ENCODE results near the gene CTNNBIP1. TPM values are rescaled to one million over a fixed set of nuclear protein-coding genes. Genes with fewer than 3 reads are reported as not detected.

Gene CTNNBIP1
- total RNA-seq, 1 experiment from 2014 or later = 31.3 TPM

DNA sequence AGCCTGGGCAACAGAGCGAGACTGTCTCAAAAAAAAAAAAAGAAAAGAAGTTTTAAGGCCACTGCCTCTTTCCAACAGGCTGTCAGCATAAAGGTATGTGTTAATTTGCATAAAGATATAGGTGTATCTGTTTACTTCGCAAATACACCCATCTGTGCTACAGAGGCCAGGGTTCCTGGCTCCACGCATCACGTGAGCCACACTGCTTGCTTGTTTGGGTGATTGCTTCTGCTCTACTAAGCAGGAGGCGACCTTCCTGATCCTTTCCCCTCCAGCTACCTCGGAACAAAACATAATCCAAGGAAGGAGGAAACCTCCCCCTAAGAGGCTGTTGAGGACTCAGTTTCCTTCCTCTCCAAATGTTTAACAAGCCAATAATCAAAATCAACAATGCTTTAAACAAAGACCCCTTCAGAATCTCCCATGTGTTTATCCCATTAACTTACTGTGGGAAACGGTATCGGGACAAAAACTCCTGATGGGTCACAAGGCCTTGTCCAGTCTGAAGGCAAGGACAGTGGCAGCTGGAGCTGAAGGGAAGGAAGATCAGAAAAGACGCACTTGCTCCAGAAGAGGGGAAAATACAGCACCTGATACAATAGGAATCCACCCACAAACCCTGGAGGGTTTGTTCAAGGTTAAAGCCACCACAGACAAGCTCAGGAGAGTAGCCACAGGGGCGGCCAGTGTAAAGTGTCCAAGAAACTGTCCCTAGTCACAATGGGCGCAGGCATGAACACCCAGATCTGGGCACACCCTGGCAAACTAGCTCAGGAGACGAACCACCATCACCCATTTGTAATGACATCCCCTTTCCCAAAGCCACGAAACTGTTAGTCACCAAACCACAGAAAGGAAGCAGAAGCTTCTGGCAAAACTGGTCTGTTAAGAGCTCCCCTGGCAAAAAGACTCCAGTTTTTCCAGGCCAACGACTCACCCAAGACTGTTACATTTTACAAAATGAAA is 17.2 kb downstream of the CTNNBIP1 start:
- Histone ChIP-seq H3K27ac (ENCODE audit: low read depth, low read length) (peak overlapping the region; percentile 79), H3K9ac (ENCODE audit: low read length) (peak overlapping the region; percentile 54), H3K9me2 (ENCODE audit: insufficient read depth) (no peaks in the 10 kb centered on the region), H3K4me2 (ENCODE audit: low read length) (peak overlapping the region; percentile 81), H3K9me3 (ENCODE audit: control insufficient read depth in 1 of 2, insufficient read depth in 1 of 2, low read depth in 1 of 2, low read length in 2 of 2) (no peaks in the 10 kb centered on the region), H3K36me3 (ENCODE audit: control insufficient read depth in 1 of 2, insufficient read depth in 2 of 2, low read length in 2 of 2) (no peaks in the 10 kb centered on the region), H3K4me3 (replicated peaks in 1 of 2; ENCODE audit: low read depth in 1 of 2, low read length in 2 of 2) (peak overlapping the region; percentile 11 to 48; a peak in 3 of 4 replicates), H3K79me2 (ENCODE audit: insufficient read depth, low read length) (no peaks in the 10 kb centered on the region), H3K27me3 (ENCODE audit: insufficient read depth, low read length) (no peaks in the 10 kb centered on the region), H2AFZ (ENCODE audit: low read depth, low read length, poor library complexity, severe bottlenecking) (no peak overlapping the region), H4K20me1 (ENCODE audit: insufficient read depth) (no peaks in the 10 kb centered on the region), H3K4me1 (ENCODE audit: control insufficient read depth in 1 of 2, insufficient read depth in 2 of 2, low read length in 2 of 2) (peaks cover 58 to 83% of the 10 kb centered on the region in 2 experiments)
- ChIA-PET CTCF (interaction anchor here (0.8 to 1.3 kb wide), 2 partner anchors 18 to 22 kb away, joined by 4 read pairs; no protein-coding TSS in a partner anchor), RAD21 (ENCODE audit: low non-redundant PET in 1 of 2, low total read pairs in 2 of 2, uncharacterized antibody in 2 of 2, unreplicated experiment in 2 of 2) (no interaction called here), POLR2A (no interaction called here)
- intact Hi-C loops (cut with micrococcal nuclease) = no loop called here
- DNase-seq (ENCODE audit: low read depth, low spot score) = peak; percentile 87
- peak; percentile 61 for ATAC-seq
- BruUV-seq (replicated peaks) = TSS peak; percentile 75
- TF ChIP-seq, protein P1, sequence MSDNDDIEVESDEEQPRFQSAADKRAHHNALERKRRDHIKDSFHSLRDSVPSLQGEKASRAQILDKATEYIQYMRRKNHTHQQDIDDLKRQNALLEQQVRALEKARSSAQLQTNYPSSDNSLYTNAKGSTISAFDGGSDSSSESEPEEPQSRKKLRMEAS (IDR thresholded peaks at IDR 0.05) = peak; percentile 79
- TF ChIP-seq FOSL1 (IDR thresholded peaks at IDR 0.05; ENCODE audit: low read depth) = peak; percentile 96
- no peak for TF ChIP-seq ZFX (IDR thresholded peaks at IDR 0.05)
- no peak for TF ChIP-seq ZNF274 (IDR thresholded peaks at IDR 0.05; ENCODE audit: low read depth, low read length)
- TF ChIP-seq TCF7L2 (IDR thresholded peaks at IDR 0.05; ENCODE audit: borderline replicate concordance, extremely low read depth, insufficient read depth, insufficient read length) = no peak
- TF ChIP-seq EZH2phosphoT487 (IDR thresholded peaks at IDR 0.05; ENCODE audit: borderline replicate concordance) = no peak
- TF ChIP-seq, protein P2, sequence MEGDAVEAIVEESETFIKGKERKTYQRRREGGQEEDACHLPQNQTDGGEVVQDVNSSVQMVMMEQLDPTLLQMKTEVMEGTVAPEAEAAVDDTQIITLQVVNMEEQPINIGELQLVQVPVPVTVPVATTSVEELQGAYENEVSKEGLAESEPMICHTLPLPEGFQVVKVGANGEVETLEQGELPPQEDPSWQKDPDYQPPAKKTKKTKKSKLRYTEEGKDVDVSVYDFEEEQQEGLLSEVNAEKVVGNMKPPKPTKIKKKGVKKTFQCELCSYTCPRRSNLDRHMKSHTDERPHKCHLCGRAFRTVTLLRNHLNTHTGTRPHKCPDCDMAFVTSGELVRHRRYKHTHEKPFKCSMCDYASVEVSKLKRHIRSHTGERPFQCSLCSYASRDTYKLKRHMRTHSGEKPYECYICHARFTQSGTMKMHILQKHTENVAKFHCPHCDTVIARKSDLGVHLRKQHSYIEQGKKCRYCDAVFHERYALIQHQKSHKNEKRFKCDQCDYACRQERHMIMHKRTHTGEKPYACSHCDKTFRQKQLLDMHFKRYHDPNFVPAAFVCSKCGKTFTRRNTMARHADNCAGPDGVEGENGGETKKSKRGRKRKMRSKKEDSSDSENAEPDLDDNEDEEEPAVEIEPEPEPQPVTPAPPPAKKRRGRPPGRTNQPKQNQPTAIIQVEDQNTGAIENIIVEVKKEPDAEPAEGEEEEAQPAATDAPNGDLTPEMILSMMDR (IDR thresholded peaks at IDR 0.05 in 2 of 3, conservative IDR thresholded peaks at IDR 0.05 in 1 of 3; ENCODE audit: borderline replicate concordance in 1 of 3, insufficient read depth in 1 of 3, low read depth in 2 of 3, low read length in 2 of 3) = no peak
- TF ChIP-seq, protein P3, sequence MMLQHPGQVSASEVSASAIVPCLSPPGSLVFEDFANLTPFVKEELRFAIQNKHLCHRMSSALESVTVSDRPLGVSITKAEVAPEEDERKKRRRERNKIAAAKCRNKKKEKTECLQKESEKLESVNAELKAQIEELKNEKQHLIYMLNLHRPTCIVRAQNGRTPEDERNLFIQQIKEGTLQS (IDR thresholded peaks at IDR 0.05) = no peak
- TF ChIP-seq, protein P4, sequence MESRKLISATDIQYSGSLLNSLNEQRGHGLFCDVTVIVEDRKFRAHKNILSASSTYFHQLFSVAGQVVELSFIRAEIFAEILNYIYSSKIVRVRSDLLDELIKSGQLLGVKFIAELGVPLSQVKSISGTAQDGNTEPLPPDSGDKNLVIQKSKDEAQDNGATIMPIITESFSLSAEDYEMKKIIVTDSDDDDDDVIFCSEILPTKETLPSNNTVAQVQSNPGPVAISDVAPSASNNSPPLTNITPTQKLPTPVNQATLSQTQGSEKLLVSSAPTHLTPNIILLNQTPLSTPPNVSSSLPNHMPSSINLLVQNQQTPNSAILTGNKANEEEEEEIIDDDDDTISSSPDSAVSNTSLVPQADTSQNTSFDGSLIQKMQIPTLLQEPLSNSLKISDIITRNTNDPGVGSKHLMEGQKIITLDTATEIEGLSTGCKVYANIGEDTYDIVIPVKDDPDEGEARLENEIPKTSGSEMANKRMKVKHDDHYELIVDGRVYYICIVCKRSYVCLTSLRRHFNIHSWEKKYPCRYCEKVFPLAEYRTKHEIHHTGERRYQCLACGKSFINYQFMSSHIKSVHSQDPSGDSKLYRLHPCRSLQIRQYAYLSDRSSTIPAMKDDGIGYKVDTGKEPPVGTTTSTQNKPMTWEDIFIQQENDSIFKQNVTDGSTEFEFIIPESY (IDR thresholded peaks at IDR 0.05; ENCODE audit: extremely low read depth, insufficient replicate concordance, low read length) = peak; percentile 54
- peak; percentile 95 for TF ChIP-seq SIN3A (IDR thresholded peaks at IDR 0.05; ENCODE audit: low read depth)
- TF ChIP-seq YY1 (IDR thresholded peaks at IDR 0.05; ENCODE audit: extremely low read depth, insufficient replicate concordance, low read depth, low read length) = peak; percentile 71
- peak; percentile 95 for TF ChIP-seq CBX3 (IDR thresholded peaks at IDR 0.05; ENCODE audit: low read depth)
- peak; percentile 81 for TF ChIP-seq SRF (IDR thresholded peaks at IDR 0.05; ENCODE audit: low read depth)
- TF ChIP-seq, protein P5, sequence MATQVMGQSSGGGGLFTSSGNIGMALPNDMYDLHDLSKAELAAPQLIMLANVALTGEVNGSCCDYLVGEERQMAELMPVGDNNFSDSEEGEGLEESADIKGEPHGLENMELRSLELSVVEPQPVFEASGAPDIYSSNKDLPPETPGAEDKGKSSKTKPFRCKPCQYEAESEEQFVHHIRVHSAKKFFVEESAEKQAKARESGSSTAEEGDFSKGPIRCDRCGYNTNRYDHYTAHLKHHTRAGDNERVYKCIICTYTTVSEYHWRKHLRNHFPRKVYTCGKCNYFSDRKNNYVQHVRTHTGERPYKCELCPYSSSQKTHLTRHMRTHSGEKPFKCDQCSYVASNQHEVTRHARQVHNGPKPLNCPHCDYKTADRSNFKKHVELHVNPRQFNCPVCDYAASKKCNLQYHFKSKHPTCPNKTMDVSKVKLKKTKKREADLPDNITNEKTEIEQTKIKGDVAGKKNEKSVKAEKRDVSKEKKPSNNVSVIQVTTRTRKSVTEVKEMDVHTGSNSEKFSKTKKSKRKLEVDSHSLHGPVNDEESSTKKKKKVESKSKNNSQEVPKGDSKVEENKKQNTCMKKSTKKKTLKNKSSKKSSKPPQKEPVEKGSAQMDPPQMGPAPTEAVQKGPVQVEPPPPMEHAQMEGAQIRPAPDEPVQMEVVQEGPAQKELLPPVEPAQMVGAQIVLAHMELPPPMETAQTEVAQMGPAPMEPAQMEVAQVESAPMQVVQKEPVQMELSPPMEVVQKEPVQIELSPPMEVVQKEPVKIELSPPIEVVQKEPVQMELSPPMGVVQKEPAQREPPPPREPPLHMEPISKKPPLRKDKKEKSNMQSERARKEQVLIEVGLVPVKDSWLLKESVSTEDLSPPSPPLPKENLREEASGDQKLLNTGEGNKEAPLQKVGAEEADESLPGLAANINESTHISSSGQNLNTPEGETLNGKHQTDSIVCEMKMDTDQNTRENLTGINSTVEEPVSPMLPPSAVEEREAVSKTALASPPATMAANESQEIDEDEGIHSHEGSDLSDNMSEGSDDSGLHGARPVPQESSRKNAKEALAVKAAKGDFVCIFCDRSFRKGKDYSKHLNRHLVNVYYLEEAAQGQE (IDR thresholded peaks at IDR 0.05; ENCODE audit: low read depth) = no peak
- peak; percentile 30; the same call in 1 of the 2 replicates for TF ChIP-seq EGR1 (IDR thresholded peaks at IDR 0.05; ENCODE audit: low read depth)
- TF ChIP-seq RAD21 (IDR thresholded peaks at IDR 0.05; ENCODE audit: low read depth) = peak; percentile 40; the same call in 1 of the 2 replicates
- peak; percentile 74 for TF ChIP-seq POLR2AphosphoS5 (IDR thresholded peaks at IDR 0.05; ENCODE audit: low read depth, low read length)

Measured in HCT116 (cell line).